Activated CD4-positive, alpha-beta T cell treated with anti-CD3 and anti-CD28 coated beads for 48 hours (primary cell): ENCODE results near the gene ASPHD1.
"Not testable (repeated sequence)": the region's sequence is repeated elsewhere in the genome, so short reads cannot be mapped to it uniquely, and the experiment has no call there.

Experiments used
- DNase-seq: peaks from one replicate; pipeline ENCODE4 v3.0.0-alpha.2; 2020

Gene ASPHD1, protein sequence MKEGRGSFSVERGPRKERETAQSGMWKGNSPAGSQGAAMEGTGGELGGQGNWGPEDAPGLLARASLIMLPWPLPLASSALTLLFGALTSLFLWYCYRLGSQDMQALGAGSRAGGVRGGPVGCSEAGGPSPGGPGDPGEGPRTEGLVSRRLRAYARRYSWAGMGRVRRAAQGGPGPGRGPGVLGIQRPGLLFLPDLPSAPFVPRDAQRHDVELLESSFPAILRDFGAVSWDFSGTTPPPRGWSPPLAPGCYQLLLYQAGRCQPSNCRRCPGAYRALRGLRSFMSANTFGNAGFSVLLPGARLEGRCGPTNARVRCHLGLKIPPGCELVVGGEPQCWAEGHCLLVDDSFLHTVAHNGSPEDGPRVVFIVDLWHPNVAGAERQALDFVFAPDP

DNA sequence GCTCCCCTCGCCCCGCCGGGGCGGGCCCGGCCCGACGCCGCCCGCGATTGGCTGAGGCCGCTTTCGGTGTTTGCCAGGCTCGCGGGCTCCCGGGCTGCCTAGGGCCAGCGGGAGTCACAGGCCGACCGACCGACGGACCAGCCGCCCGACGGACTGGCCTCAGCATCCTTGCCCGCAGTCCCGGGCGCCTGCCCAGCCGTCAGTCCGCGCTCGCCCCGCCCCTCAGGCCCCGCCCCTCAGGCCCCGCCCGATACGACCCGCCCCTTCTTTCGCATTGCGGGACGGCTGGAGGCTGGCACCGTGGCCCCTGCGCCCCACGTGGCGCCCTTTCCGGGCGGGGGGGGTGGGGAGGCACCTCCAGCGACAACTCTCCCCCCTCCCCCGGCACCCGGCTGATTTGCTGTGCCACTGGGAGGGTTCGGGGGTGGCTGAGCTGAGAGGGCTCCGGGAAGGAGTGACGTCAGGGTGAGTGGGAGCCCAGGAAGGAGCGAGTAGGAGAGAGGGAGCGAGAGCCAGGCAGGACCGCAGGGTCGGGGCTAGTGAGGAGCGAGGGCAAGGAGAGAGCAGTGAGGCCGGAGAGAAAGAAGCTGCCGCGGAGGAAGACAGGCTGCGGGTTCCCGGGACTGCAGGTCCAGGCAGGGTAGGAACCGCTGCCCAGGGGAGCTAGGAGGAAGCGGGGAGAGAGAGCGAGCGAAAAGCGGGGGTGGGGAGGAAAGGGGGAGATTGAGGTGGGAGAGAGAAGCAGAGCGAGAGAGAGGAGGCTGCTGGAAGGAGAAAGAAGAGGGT lies at the start of gene ASPHD1:
TSS of gene ASPHD1 (plus strand) at position 387 of the 786 bp plus-strand sequence. CDS start 484 bp downstream, outside the sequence.
- peak; percentile 72 for DNase-seq

DNA sequence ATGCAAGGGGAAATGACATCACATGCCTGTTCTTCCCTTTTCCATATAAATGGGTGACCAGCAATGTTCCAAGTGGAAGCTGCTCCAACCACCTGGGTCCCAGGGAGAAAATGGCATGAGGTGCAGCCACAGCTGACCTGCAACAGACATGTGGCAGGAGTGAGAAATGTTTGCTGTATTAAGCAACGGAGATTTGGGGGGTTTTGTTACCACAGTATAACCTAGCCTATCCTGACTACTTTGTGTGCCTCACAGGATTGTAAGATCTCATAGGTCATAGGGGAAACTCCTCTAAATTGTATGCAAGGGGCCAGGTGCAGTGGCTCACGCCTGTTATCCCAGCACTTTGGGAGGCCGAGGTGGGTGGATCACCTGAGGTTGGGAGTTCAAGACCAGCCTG lies 49.3 kb upstream of the ASPHD1 start:
- no peak for DNase-seq

DNA sequence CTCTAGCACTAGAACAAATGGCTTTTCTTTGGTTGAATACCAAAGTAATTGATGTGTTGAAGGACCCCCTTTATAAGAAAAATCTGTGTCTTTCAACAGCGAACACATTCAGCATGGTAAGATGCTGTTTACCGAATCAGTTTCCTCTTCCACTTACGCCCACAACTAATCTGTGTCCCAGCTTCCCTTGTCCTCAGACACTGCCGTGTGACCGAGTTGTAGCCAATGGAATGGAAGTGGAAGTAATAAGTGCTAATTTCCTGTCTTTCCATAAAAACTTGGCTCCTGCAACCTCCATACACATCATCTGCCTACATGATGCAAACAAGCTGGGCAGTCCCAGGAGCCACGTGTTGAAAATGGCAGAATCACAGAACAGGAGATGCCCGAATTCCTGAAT lies 47.6 kb upstream of the ASPHD1 start:
- DNase-seq = no peak

DNA sequence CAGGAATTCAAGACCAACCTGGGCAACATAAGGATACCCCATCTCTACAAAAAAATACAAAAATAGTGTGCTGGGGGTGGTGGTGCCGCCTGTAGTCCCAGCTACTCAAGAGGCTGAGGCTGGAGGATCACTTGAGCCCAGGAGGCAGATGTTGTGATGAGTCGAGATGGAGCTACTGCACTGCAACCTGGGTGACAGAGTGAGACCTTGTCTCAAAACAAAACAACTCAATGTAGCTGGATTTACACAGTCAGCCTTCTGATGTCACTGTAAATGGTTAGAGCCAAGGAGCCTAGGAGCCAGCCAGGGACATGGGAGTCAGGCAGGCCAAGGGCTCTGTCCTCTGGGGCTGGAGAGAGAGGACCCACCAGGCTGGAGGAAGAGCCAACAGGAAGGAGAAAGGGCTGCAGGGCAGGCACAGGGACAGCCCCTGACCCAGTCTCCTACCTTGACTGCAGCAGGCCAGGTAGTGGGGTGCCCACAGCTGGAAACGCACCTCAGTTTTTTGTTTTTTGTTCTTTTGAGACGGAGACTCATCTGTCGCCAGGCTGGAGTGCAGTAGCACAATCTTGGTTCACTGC lies 45.7 kb upstream of the ASPHD1 start:
- no peak for DNase-seq

GRCh38 chr16:29857133-29857760 lies 43.0 kb upstream of the ASPHD1 start:
- DNase-seq = no peak

DNA sequence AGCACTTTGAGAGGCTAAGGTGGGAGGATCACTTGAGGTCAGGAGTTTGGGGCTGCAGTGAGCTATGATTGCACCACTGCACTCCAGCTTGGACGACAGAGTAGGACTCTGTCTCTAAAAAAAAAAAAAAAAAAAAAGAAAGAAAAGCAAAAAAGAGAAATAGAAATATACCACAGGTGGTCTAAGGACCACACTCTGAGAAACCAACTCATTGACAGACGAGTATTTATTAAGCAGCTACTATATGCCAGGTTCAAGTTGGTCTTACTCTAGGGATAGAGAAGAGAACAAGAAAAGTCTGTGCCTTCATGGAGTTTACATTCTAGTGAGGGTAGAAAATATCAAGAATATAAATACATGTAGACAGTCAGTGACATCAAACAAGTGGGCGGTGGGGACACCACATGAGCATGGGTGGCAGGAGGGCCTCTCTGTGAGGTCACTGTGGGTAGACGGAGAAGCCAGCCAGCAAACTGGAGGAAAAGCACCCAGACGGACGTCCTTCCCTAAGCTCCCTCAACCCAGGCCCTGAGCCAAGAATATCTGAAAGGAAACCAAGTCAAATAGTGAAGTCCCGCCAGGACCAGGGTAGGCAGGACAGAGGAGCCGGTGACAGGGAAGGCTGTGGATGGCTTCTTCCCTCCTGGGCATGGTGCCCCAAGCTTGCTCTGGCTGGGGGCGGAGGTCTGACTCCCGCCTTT lies 42.0 kb upstream of the ASPHD1 start:
- no peak for DNase-seq

- no peak for DNase-seq
Measured at GRCh38 chr16:29858974-29859373, 41.3 kb upstream of the ASPHD1 start.

GRCh38 chr16:29860218-29860617 lies 40.1 kb upstream of the ASPHD1 start:
- DNase-seq = no peak

GRCh38 chr16:29862383-29862883 lies 37.9 kb upstream of the ASPHD1 start:
- DNase-seq = no peak

DNA sequence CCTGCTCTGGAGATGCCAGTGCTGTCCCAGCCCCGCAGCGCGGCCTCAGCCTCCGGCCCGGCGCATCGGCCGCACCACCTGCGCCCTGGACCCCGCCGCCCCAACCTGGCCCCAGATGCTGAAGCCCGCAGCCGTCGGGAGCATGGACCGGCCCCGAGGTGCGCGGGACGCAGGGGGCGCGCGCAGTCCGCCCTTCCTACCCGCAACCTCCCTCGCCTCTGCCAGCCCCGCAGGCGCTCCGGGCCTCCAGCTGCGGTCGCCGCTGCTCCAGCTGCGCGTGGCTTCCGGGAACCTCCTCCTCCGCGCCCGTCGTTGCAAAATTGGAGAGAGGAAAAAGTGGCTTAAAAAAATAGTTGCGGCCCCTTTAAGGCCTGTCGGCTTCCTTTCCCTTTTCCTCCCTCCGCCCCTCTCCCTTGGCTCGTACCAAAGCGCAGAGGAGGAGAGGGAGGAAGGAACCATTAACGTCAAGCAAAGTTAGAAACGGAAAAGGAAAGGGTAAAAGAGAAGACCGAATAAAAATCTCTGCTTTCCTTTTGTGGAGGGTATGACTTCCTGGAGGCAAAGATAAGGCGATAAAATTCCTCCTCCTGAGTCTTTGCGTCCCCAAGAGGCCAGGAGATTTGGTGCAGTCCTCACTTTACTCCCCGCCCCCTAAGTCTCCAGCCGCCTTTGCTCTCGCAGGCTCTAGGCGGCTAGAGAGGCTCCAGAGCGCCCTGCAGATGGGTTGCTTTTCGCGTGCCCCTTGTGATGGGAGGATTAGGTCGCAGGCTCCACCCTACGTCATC lies 37.2 kb upstream of the ASPHD1 start, which contains the start of gene CDIPT:
TSS of gene CDIPT (minus strand) at position 343 of the 785 bp plus-strand sequence. CDS start 369 bp downstream, outside the sequence.
- peak; percentile 96 for DNase-seq

DNA sequence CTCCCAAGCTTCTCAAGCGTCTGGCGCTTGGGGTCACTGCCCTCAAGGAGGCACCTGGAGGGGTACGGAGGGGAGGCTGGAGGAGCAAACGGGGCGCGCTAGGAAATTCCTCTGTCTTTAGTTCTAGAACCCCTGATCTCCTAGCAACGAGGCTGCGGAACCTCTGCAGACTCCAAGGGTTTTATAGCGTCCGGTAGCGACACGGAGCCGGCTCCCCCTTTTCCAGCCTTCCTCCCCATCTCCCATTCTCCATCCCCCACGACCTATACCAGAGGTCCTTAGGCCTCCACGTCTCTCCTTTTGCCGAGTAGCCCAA lies 36.7 kb upstream of the ASPHD1 start:
- no peak for DNase-seq

GRCh38 chr16:29864205-29864604 lies 36.1 kb upstream of the ASPHD1 start:
- no peak for DNase-seq

- DNase-seq = no peak
Measured at GRCh38 chr16:29868396-29869009, 31.8 kb upstream of the ASPHD1 start.

GRCh38 chr16:29869067-29869466 lies 31.2 kb upstream of the ASPHD1 start:
- DNase-seq = not testable (repeated sequence)

DNA sequence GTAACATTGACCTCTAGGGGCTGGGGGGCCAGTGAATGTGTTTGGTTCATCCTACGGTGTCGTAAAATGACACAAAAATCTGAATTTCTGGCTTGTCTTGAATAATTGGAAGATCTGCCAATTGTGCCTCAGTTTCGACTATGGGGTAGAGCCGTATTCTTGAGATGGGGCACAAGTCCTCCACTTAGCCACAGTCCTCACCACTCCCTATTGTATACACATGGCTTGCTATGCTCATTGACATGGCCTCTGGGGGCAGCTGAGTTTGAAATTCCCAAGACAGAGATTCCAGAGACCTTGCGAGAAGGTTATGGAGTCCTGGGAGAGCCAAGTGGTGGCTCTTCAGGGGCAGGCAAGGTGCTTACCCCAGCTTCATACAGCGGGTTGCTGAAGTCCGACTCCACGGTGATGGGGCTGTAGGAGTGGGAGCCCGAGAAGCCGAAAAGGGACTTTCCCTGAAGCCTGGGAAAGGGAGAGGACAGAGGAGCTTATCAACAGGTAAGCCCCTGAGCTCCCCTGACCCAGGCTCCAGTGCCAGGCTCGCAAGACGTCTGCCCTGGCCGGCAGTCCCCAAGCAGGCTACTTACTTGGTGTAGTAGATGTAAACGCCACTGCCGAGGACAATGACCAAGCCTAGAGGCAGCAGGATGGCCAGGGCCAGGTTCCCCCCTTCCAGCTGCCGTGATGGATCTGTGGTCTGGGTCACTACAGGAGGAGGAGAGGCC lies 28.3 kb upstream of the ASPHD1 start:
- DNase-seq = no peak

DNA sequence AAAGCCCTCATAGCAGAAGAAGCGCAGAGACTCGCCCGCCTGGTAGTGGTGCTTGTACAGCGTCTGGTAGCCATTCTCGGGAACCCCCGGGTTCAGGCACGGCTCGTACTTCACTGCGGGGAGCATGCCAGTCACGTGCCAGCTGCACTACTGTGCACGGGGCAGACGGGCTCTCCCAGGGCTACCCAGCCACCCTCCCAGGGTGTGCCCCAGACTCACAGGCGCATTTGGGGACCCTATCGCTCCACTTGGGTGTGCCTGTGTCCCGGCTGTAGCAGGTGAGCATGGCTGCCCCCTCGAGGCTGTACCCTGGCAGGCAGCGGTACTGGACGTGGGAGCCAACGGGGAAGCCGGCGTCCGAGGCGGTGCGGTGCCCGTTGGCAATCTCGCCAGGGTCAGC lies 27.0 kb upstream of the ASPHD1 start:
- no peak for DNase-seq

GRCh38 chr16:29875206-29875605 lies 25.1 kb upstream of the ASPHD1 start:
- DNase-seq = no peak

GRCh38 chr16:29876217-29876593 lies 24.1 kb upstream of the ASPHD1 start:
- no peak for DNase-seq

DNA sequence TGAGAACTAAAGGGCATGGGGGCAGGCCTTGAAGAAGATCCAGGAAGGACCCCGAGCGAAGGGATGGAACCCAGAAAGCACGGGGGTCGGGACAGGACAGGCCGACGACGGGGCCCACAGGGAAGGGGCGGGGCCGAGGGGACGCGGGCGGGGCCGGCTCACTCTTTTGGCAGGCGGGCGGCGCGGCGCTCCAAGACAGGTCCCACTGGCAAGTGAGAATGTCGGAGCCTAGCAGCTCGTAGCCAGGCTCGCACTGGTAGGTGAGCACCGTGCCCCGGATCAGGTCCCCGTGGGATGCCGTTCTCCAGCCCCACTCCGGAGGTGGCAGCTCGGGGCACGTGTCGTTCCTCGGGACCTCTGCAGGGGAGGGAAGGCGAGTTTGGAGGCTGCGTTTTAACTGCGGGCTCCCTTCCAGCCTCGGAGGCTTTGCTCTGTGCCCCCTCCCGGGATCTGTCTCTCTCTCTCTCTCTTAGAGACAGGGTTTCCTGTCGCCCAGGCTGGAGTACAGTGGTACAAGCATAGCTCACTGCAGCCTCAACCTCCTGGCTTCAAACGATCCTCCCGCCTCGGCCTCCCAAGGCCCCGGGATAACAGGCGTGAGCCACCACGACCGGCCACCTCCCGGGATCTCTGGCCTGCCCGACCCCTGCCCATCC lies 23.6 kb upstream of the ASPHD1 start:
- DNase-seq = peak; percentile 54
